Mesothelial cell of epicardium (in vitro differentiated cells): ENCODE data around the gene CLEC16A. TPM values are rescaled to one million over a fixed set of nuclear protein-coding genes. Genes with fewer than 3 reads are reported as not detected.
A peak's percentile ranks its signal among the peaks of the same experiment; 100 is the strongest.

Source experiments
- DNase-seq, 2 experiments: peaks; one replicate each; pipeline ENCODE4 v3.0.0; 2021; ENCODE audit warnings: low spot score in 2 of 2; ENCODE audit not compliant: unreplicated experiment in 2 of 2
- H3K27ac Mint-ChIP-seq: 2 replicates; pipeline ENCODE4 v1.8.0; 2021; ENCODE audit warnings: mixed read lengths
- H3K27me3 Mint-ChIP-seq: 2 replicates; pipeline ENCODE4 v1.8.0; 2021; ENCODE audit warnings: low read depth, mixed read lengths
- H3K36me3 Mint-ChIP-seq: 2 replicates; pipeline ENCODE4 v1.8.0; 2021; ENCODE audit warnings: mixed read lengths
- H3K4me1 Mint-ChIP-seq: 2 replicates; pipeline ENCODE4 v1.8.0; 2021; ENCODE audit warnings: mixed read lengths
- H3K4me3 Mint-ChIP-seq: 2 replicates; pipeline ENCODE4 v1.8.0; 2021; ENCODE audit warnings: mild to moderate bottlenecking, moderate library complexity, mixed read lengths
- H3K9me3 Mint-ChIP-seq: 2 replicates; pipeline ENCODE4 v1.8.0; 2021; ENCODE audit warnings: mixed read lengths
- CTCF ChIP-seq: fragments of 200-600 bp; sonication (generic); IDR thresholded peaks from one replicate; pipeline ENCODE4 v1.5.0; 2021; ENCODE audit warnings: antibody characterized with exemption; ENCODE audit not compliant: unreplicated experiment
- total RNA-seq: library from RNA; stranded (reverse); gene quantifications from 3 replicates; pipeline ENCODE4 v1.2.1, GENCODE V29; 2021

The CLEC16A gene
- total RNA-seq, 1 donor from 2014 or later, result 43.3 TPM

GRCh38 chr16:11017499-11017898 is 73.1 kb downstream of the CLEC16A start:
- no peaks in the 10 kb centered on the region for H3K9me3 Mint-ChIP-seq
- no peak for DNase-seq
- H3K4me3 Mint-ChIP-seq, result no peak overlapping the region
- peaks cover 20% of the 10 kb centered on the region for H3K4me1 Mint-ChIP-seq
- peaks cover 21% of the 10 kb centered on the region for H3K36me3 Mint-ChIP-seq
- H3K27me3 Mint-ChIP-seq, result no peaks in the 10 kb centered on the region
- H3K27ac Mint-ChIP-seq, result peak overlapping the region; percentile 11
- no peak for TF ChIP-seq CTCF

GRCh38 chr16:11020388-11020787 is 76.0 kb downstream of the CLEC16A start:
- Mint-ChIP-seq H3K27ac (no peak overlapping the region), H3K4me1 (peaks cover 20% of the 10 kb centered on the region), H3K27me3 (no peaks in the 10 kb centered on the region), H3K9me3 (peaks cover 5% of the 10 kb centered on the region), H3K4me3 (no peak overlapping the region), H3K36me3 (peaks cover 31% of the 10 kb centered on the region)
- no peak for TF ChIP-seq CTCF
- no peak for DNase-seq

DNA sequence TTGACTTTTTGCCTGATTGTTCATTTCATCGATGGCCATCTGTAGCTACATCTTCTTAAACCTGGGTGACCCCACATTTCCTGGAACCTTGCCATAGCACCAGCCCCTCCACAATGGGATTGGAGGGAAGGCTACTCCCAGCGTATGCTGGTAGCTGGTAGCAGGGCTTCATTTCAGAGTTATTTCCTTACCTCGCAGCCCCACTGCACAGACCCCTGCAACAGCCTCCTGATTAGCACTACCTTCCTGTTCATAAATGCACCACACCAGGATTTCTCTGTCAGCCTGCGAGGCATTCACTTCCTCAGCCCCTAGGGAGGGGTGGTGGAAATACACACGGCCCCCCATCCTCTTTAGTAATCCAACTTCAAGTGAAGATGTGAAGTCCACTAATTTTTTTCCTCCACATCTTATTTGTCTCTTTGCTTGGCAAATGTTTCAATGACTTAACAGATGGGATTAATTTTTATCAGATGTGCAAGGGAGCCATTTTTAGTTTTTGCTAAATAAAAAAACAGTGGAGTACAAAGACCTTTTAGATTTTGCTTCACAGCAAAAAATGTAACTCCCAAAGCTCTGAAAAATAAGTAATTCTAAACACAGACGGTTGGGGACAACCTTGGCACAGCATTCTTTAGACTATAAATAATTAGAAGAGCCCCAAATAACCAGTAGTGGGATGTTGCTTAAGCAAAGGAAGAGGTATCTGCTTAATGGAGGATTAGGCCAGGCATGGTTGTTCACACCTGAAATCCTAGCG is 76.6 kb downstream of the CLEC16A start:
- Mint-ChIP-seq H3K27ac (no peak overlapping the region), H3K27me3 (no peaks in the 10 kb centered on the region), H3K4me3 (no peak overlapping the region), H3K9me3 (peaks cover 11% of the 10 kb centered on the region), H3K36me3 (peaks cover 37% of the 10 kb centered on the region), H3K4me1 (peaks cover 20% of the 10 kb centered on the region)
- TF ChIP-seq CTCF, result no peak
- no peak for DNase-seq

GRCh38 chr16:11022002-11022401 is 77.6 kb downstream of the CLEC16A start:
- Mint-ChIP-seq H3K27ac (no peak overlapping the region), H3K36me3 (peaks cover 47% of the 10 kb centered on the region)
- TF ChIP-seq CTCF, result no peak

GRCh38 chr16:11023262-11024039 is 79.1 kb downstream of the CLEC16A start:
- peaks cover 8% of the 10 kb centered on the region for H3K4me1 Mint-ChIP-seq
- H3K9me3 Mint-ChIP-seq, result peaks cover 27% of the 10 kb centered on the region
- H3K27me3 Mint-ChIP-seq, result no peaks in the 10 kb centered on the region
- no peak for DNase-seq
- H3K27ac Mint-ChIP-seq, result no peak overlapping the region
- no peak overlapping the region for H3K4me3 Mint-ChIP-seq
- peaks cover 60% of the 10 kb centered on the region for H3K36me3 Mint-ChIP-seq
- TF ChIP-seq CTCF, result no peak

More at GRCh38 chr16:11022002-11022401, 77.6 kb downstream of the CLEC16A start:
- no peaks in the 10 kb centered on the region for H3K27me3 Mint-ChIP-seq
- H3K9me3 Mint-ChIP-seq, result peaks cover 21% of the 10 kb centered on the region
- no peak overlapping the region for H3K4me3 Mint-ChIP-seq
- no peak for DNase-seq
- peaks cover 15% of the 10 kb centered on the region for H3K4me1 Mint-ChIP-seq
